ENCODE results near the gene CEP131.

CEP131 gene

DNA sequence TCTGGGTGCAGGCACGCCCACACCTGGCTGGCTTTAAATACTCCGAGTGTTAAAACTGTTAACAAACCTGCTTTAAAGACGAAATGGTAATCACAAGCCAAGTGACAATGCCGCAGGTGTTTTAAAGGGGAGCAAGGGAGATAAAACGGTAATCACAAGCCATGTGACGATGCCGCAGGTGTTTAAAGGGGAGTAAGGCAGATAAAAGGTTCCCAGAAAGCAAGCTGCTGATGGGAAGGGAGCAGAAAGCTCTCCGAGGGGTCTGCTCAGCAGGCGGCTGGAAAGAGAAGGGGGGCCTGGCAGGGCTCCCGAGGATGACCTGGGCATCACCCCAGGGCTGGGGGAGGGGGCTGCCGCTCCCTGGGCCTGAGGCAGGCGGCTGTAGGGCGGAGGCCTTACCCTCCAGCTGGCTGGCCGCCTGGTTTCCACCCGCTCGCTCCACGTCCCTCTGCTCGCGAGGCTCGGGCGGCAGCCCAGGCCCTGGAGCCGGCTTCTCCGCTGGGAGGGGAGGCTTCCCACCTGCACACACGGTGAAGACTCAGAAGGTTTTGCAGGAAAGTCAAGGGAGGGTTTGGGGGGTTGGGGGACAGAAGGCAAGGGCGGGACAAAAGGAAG is 28.4 kb upstream of the CEP131 start:
- DNase-seq: peak; percentile 83

- DNase-seq: peak; percentile 71
These were observed 27.7 kb upstream of the CEP131 start for GRCh38 chr17:81250286-81251093.

DNA sequence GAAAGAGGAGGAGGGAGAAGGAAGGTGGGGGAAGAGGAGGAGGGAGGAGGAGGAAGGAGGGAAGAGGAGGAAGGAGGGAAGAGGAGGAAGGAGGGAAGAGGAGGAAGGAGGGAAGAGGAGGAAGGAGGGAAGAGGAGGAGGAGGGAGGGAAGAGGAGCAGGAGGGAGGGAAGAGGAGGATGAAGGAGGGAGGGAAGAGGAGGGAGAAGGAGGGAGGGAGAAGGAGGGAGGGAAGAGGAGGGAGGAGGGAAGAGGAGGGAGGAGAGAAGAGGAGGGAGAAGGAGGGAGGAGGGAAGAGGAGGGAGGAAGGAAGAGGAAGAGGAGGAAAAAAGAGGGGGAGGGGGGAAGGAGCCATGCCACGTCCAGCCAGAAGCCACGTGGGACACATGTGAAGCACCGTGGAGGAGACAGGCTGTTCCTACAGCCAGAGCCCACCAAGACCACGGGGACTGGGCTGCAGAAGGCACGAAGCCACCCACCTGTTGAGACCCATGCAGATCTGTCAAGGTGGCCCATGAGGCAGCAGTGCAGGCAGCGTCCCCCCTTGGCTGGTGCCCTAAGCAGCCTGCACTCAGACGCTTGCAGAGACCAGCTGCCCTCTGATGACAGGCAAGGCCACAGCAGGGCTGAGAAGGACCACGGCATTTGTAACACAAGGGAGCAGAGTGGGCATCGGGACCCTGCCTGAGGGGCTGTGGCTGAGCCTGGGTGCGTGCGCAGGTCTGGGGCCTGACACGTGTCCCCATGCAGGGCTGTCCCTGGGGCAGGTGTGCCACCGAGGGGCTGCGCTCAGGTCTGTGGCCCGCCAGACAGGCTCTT is 26.7 kb upstream of the CEP131 start:
- no peak for DNase-seq

DNA sequence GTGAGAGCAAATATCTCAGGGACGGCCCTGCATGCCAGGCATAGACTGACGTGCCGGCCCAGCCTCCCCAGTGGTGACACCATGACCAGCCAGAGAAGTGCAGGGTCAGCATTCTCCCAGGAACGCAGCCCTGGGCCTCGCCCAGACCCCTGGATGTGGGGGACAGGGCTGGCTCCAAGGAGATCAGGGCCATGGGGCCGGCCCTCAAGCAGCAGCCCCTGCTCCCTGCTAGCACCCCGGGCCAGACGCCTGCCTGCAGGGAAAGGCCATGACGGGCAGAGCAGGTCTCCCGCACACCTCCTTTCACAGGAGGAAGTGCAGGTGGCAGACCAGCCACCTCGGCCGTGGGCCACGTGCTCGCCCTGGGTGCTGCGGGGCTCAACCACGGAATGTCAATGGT is 25.9 kb upstream of the CEP131 start:
- no peak for DNase-seq

- no peak for DNase-seq
These were observed 24.7 kb upstream of the CEP131 start for GRCh38 chr17:81247339-81247990.

DNA sequence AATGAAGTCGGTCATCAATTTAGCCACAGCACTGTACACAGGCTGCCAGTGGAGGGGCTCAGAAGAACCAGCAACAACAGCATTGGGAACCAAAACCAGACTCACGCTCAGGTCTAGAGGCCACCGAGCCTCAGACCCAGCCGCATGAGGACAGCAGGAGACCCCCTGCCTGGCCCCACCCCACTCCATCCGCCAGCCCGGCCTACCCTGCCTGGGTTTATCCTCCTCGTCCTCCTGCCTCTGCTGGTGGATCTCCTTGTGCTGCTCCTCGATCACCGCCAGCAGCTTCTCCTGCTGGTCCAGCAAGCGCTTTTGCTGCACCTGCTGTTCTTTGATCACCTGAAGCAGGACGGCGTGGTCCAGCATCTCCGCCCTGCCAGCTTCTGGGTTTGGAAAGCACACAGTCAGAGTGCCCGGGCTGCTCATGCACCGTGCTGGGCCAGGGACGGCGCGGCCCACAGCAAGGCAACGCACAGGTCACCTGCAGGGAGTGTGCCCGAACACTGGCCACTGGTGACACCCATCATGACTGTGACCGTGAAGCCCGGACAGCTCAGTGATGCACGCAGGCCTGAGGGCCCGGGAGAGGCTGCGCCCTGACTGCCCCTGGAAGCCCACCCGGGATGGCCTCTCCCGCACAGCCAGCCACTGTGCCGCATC is 24.0 kb upstream of the CEP131 start:
- no peak for DNase-seq

GRCh38 chr17:81246343-81246670 is 23.5 kb upstream of the CEP131 start:
- no peak for DNase-seq

- DNase-seq: no peak
These were observed 23.0 kb upstream of the CEP131 start for GRCh38 chr17:81245665-81246342.

DNA sequence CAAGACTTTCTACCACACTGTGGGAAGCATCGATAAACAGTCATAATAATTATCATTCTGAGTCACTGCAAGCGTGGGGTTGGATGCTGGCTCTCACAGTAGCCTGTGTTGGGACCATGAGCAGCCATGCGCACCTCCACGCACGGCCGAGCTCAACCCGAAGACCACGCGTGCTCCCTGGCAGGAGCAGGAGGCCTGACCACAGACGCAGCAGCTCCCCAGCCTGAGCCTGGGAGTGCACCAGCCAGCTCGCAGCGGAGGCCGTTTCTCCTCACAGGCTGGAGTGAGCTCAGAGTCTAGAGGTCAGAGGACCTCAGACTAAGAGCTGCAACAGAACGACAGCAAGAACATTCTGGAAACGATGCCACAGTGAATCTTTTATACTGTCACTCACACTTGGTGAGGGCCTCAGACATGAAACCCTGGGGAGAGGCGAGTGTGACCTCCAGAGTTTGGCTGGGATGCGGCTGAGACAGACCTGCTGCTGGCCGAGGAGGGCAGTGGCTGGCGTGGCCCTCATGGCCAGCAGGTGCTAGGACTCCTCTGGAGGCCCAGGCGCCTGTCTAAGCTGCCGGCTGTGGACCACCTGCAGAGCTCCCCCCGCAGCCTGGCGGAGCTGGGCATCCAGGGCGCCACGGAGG is 22.4 kb upstream of the CEP131 start:
- DNase-seq: no peak

DNA sequence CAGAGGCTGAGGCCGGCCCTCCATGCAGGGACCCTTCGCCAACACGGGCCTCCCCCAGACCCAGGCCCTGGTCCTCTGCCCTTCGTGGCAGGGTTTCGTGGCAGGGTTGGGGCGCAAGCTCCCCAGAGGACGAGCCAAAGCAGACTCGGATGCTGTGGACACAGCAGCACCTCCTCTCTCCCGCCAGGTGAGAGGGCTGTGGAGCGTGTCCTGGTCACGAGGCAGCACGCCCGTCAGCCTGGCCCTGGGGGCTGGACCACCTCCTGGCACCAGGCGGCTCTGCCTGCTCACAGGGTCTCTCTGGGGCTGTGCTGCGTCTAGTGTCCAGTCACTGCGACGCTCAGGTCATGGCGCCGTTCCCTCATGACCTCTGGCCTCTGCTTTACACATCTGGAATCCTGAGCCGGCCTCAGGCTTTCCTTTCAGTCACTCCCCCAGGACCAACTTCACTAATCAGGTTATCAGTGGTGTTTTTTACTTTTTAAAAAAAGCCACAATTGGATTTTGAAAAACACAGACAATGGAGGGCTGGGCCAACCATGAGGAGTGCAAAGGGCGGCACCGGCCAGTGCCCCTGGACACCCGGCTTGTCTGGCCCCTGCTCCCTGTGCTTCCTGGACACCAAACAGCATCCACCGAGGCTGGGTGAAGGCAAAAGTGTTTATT is 21.7 kb upstream of the CEP131 start:
- no peak for DNase-seq

- DNase-seq: no peak
These were observed 20.5 kb upstream of the CEP131 start for GRCh38 chr17:81243333-81243664.

DNA sequence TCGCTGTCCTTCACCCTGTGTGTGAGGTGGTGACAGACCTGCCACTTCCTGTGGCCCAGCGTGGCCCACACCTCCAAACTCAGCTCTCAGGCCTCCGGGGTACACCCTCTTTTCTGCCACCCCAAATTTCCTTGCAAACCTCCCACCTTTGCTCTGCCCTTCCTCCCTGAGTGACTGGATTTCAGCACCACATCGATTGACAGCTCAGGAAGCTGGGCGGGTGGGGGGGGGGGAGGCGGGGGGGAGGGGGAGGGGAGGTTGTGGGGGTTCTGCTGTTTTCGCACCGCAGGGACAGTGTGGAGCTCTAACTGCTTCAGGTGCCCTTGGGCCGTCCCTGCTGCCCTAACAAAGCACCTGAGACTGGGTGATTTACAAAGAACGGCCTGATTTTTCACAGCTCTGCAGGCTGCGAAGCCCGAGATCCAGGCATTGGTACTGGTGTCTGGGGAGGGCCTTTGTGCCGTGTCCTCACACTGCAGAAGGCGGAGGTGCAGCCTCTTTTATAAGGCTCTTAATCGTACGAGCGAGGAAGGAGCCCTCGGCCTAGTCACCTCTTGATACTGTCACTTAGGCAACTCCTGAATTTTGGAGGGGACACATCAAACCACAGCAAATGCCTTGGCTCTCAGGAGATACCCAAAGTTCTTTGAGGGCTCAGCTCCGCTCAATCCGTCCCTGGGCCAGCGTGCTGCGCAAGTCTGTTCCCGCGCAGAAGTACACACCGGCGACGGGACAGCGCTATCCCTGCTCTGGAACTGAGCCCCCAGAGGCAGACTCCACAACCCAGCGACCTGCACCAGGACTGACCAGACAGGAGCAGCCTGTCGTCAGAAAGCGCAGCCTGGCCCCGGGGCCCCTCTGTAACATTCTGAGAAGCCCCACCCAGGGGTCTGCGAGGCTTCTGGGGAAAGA is 19.9 kb upstream of the CEP131 start:
- DNase-seq: no peak

- peak; percentile 16 for DNase-seq
These were observed 19.1 kb upstream of the CEP131 start for GRCh38 chr17:81241648-81242420.

DNA sequence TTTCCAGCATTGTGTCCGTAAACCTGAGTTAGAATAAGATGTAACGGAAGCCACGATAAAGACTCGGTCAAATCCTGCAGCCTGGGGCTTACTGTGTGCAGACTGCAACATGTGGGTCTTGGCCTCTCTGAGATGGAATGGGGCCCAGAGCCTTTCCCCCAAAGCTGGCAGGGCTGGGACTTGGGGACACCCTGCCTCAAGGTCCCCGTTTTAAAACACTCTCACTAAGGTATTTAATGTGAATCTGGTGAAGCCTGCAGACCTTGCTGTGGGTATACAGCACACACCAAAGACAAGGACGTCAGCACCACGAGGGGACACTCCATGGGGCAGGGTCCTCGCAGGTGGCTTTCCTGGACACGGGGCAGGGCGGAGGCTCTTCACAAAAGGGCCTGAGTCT is 18.4 kb upstream of the CEP131 start:
- DNase-seq: no peak

DNA sequence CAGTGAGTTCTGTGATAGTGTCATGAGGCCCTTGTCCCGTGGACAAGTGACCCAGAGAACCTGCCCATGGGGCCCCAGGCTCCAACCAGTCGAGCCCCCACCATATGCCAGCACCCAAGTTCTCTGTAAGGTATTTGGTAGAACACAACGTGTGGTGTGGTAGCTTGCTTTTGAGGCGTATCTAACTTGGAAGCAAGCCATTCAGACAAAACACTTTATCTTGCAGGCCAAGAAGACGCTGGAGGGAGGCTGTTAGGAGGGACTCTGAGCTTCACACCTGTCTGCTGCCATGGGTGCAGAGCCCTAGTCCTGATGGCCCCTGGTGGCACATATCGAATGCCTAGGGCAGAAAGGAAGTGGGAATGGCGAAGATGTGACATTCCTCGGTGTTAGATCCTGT is 18.0 kb upstream of the CEP131 start:
- DNase-seq: no peak

GRCh38 chr17:81239714-81240555 is 17.2 kb upstream of the CEP131 start:
- DNase-seq: peak; percentile 9

DNA sequence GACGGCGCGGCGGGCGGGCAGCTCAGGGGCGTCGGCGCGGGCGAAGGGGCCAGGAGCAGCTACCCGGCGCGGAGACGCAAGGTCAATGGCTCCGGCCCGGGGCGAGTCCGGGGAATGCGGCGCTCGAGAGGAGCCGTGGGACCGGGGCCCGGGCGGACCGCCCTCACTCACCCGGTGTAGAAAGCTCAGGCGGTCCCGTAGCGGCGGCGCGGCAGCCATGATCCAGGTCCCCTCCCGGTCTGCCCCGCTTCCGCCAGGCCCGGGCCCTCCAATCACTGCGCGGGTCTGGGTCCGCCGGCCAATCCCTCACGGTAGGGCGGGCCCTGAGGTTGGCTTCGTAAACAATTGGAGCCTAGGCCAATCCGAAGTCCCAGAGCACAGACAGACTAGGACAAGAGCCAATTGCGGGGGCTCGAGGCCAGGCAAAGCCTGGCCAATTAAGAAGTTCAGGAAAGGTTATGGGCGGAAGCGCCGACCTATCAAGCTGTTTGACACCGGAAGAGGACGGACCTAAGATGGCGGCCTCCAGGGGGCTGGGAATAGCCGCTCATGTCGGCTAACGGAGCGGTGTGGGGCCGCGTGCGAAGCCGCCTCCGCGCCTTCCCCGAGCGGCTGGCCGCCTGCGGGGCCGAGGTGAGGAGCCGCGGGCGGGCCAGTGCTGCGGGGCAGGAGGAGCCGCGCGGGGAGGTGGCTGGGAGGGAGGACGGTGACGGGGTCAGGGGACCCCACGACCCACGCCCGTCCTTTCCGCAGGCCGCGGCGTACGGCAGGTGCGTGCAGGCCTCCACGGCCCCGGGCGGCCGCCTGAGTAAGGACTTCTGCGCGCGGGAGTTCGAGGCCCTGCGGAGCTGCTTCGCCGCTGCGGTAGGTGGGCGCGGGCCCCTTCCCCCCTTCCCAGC is 16.3 kb upstream of the CEP131 start, which contains the start of the genes NDUFAF8 and TEPSIN:
Gene NDUFAF8, plus strand, starts transcription at position 504 of the 899 bp plus-strand sequence. Its CDS starts 46 bp downstream, at position 550.
Gene TEPSIN, minus strand, starts transcription at position 241 of the 899 bp plus-strand sequence. Its CDS starts 22 bp downstream, at position 219.
- peak; percentile 100 for DNase-seq
